Measurements from ENCODE around the gene TTC6.
A peak's percentile ranks its signal among the peaks of the same experiment; 100 is the strongest.
"Not testable (repeated sequence)": the region's sequence is repeated elsewhere in the genome, so short reads cannot be mapped to it uniquely, and the experiment has no call there.

The TTC6 gene, protein sequence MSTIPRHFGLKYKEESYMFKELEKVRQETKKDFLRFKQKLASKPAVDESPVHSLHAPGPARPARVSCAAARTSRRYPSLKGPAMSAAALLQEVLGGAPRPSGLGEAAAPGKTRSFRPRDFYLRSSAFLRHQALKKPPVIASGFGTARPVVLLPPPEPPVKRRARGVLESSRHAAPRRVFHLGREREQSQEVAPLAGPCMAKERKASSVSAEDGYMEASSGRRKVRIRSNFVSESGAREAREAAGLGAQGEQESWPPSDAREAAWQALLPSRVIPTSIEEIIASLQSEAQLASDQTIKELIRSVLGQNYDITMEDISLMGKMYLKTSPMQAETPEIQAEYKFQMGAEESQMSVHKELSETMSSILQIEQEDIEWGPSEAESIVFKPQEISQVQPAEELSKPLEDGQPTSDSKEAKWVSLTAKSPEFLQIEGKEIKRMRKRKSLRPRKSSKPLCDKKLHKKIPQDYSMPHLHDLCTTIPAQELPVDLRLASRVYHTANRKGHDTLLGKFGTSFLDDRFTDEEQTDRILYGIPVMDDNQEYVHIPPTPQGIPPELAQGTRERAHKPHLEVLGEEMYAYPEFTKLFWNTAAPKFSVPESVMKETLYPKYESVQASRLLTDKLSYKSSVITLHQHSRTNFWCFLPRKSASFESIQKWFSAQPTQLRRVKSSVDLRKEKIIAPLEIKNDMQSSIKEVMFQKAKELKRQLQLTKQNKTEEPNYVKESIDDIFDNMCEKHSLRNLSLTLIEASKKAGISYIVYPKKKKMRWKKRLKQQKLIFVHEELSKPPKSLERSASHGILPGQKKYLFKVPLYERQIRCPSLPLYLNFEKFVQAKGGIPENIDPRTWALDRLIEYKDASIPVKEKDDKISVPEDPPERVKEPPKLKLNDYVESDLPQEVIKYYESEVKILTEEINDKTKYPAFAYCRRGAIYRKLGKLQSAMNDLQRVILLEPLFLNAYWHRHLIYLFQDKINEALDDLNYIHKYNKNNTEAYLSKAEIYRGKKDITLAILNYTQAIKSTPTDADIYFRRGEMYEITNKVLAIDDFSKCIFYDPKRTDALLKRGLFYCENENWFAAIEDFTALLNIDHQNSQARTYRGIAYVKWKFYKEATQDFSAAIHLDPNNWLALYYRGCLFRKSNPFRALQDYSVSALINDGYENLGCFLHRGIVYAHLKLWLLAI (N-terminal part only)

DNA sequence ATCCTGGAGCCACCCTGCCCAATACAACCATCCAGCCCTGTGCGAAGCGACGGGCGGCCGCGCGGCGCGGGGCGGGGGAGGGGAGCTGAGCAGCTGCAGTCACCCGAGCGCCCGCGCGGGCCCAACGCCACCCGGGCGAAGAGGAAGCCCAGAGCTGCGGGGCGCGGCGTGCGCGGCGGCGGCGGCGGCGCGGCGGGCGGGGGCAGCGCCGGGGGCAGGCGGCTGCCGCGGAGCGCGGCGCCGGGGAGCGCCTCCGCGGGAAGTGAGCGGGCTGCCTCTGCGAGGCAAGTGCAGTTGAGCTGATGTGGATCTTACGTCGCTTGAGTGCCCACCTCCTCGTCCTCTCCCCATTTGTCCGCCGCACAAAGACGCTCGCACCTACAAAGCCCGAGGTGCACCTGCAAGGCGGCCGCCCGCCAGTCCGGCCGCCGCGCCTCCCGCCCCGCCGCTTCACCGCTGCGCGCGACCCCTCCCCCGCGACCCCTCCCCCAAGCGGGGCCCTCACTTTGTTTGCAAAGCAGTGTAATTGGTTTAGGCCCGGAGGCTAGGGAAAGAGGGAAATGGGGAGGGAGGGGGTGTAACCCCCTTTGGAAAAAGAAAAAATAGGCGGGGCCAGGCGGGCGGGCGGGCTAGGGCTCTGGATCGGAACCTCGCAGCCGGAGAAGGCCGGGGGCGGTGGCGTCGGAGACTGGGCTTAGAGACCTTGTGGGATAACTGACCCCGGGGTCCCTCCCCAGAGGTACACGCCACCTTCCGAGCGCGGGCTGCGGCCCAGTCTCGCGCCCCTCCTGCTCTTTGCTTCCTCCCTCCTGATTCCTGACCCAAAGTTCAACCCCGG is at the start of gene TTC6, which contains the start of gene FOXA1:
Gene TTC6, plus strand, starts transcription at position 659 of the 838 bp plus-strand sequence. CDS start 26,436 bp downstream, outside the sequence.
Gene FOXA1, minus strand, starts transcription at position 279 of the 838 bp plus-strand sequence. Its CDS starts 277 bp downstream, at position 2.
- DNase-seq (ENCODE audit: insufficient read length, low spot score) (no peak), FAIRE-seq (peak; percentile 23)

DNA sequence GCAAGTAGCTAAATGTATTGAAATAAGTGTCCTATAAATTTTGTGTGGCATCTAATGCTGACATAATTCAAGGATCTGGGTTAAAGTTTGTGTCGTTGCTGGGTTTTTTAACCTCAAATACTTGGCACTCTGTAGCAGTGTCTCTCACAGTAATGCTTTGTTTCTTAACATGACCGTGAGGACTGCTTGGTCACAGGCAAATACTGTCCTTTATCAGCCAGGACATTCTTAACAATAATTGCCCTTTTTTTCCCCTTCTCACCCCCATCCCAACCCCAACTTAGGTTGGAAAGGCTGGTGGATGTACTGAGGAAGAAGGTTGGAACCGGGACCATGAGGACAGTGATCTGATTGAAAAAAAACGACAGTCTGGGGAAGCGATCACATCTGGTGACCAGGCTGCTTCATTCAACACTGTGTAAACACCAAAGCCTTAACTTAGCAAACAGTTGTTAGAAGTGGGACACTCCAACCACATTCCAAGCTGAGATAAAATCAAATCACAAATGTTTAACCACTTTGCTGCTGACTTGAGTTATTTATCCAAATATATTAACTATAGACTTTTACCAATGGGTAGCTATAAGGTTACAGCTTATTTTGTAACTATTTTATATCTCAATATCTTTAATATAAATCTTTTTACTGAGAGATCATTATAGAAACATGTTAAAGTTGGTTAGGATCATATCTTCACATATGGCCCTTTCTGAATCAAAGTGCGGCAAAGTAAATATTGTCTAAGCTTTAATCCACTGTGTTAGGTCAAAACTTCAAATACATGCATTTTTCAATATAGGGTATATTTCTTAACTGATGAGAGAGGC is 48.6 kb upstream of the TTC6 start:
- DNase-seq (ENCODE audit: insufficient read length, low spot score) = peak; percentile 11
- no peak for FAIRE-seq

DNA sequence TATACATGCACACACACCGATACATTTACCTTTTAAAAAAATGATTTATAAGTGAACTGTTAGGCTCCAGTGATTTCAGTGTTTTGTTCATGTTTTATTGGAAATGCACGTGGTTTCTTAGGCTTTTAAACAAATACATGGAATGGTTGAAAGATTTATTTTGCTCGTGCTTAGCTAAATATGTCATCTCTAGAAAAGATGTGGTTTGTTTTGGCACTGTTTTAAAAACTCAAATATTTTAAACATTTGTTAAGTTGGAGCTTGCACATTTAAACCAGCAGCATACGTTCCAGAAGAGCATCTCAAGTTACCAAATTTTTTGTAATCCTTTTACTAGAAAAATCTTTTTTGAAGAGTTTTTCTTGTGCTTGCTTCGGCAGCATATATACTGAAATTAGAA is 44.9 kb upstream of the TTC6 start:
- peak; percentile 10 for DNase-seq (ENCODE audit: insufficient read length, low spot score)
- FAIRE-seq = no peak

DNA sequence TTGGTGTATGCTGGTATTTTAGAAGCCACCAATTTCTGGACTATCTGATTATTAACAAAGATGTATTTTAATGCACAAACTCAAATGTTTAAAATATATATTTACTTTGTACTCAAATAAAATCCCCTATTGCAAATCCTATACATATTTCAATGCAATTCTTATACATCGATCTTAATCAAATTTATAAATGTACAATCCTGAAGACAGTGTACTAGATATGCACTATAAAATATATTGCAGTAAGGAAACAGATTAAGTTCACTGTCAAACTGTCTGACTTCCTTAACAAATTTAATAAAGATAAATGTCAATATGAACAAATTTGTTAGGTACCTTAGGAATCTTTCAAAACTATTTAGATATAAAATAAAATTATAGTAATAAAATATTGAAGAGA is 44.3 kb upstream of the TTC6 start:
- no peak for FAIRE-seq
- no peak for DNase-seq (ENCODE audit: insufficient read length, low spot score)

DNA sequence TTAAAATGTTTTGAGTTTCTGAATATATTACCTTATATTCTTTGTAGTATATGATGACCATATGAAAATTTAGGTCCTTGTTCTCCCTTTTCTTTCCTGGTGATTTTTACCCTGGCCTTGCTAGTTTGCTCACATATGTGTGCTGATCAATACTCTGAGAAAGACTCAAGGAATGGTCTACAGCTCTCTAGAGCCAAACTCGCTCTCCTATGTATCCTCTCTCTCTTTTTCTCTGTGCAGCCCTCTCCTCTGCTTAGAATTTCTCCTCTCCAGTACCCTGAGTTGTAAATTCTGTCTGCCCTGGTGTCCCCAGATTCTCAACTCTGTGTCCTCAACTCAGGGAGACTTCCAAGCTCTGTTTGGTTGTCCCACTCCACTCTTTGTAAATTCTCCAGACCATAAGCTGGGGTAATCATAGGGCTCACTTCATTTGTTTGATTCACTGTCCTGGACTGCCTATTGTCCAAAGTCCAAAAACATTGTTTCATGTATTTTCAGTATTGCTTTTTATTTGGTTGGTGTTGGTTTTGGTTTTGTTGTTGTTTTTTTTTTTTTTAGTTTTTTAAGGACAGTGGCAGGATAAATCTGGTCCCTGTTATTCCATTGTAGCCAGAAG is 41.4 kb upstream of the TTC6 start:
- no peak for DNase-seq (ENCODE audit: insufficient read length, low spot score)
- FAIRE-seq = no peak

DNA sequence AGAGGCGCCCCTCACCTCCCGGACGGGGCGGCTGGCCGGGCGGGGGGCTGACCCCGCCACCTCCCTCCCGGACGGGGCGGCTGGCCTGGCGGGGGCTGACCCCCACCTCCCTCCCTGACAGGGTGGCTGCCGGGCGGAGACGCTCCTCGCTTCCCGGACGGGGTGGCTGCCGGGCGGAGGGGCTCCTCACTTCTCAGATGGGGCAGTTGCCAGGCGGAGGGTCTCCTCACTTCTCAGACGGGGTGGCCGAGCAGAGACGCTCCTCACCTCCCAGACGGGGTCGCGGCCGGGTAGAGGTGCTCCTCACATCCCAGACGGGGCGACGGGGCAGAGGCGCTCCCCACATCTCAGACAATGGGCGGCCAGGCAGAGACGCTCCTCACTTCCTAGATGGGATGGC is 39.8 kb upstream of the TTC6 start:
- not testable (repeated sequence) for FAIRE-seq; DNase-seq (ENCODE audit: insufficient read length, low spot score)

DNA sequence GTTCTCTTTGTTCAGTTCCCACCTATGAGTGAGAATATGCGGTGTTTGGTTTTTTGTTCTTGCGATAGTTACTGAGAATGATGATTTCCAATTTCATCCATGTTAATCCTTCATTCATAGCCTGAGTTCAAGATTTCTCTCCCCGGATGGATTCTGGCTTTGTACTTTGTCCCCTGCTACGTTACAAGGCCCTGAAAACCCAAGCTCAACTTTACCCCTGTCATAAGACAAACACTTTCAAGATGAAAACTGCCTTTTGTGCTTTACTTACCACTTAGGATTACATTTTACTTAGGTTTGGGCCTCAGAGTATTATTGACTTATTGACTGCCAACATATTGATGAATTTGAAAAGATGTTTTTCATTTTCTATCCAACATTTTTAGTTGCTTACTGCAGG is 36.7 kb upstream of the TTC6 start:
- FAIRE-seq = no peak
- DNase-seq (ENCODE audit: insufficient read length, low spot score) = no peak

DNA sequence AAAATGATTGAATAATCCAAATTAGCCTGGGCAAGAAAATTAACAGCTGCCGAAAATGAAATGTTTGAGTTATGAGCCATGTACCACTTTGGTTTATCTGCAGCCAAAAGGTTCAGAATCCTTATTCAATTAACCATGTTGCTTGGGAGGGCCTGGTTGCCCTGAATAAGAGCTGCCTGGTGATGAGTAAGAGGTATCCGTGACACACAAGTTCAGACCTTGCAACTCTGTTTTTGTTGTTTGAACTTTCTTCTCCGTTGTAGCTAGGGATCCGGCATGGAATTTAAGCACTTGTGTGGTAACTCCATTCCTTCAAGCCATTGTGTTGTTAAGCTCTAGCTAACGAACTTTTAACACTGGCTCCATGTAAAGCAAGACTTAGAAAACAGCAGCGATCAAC is 36.0 kb upstream of the TTC6 start:
- DNase-seq (ENCODE audit: insufficient read length, low spot score) (no peak), FAIRE-seq (no peak)

DNA sequence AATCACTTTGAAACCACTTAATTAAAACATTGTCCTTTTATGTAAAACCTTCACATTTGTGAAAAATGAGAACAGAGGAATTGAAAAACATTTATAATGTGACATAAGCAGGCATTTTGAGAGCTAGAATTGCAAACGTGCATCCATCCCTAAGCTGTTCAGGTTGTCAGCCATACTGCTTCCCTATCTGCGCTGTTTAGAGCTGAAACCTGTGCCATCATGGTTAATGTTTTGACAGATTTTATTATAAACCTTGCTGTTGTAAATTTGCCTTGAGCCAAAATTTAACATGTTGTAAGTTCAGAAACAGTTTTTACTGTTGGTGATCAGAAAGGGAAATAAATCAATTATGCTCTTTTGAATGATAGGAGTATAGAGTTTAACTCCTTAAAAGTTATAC is 32.2 kb upstream of the TTC6 start:
- FAIRE-seq = no peak
- DNase-seq (ENCODE audit: insufficient read length, low spot score) = no peak

DNA sequence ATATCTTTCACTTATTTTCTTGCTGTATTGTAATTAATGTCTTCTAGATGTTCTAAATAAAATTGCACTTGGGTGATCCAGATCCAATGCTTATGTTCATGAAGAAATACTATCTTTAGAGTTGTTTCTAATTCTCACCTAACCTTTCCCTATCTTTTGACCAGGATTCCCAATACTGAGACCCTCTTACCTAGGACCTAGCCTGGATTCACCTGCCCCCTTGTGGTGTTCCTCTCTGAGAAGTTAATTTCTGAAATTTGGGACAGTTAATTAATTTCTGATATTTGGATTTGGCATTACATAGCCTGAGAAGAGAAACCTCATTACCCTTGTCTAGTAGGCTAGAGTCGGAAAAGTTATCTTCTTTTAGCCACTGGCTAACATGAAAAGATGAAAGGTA is 29.9 kb upstream of the TTC6 start:
- FAIRE-seq (no peak), DNase-seq (ENCODE audit: insufficient read length, low spot score) (no peak)

DNA sequence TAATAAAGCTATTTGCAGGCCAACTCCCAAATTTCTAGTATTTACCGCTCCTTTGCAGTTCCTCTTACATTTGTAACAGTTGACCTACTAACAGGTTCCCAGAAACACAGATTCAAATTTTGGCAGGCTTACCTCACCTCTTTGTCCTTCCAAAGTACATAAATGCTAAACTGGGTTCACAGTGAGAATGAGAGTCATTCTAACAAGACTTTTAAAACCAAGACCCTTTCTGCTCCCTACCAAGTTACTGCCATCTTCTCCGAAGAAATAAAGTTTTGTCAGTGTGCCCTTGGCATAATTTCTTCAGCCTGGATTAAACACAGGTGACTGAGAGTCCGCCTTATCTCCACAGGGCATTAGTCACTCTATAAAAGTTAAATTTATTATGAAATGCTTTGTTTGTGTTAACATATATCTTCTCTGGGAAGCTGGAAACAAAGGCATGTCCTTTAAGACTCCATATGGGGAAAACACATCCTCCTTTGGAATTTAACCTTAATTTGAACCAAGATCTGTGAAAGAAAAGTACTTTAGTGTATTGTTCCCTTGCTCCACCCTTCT is 28.5 kb upstream of the TTC6 start:
- DNase-seq (ENCODE audit: insufficient read length, low spot score) = no peak
- no peak for FAIRE-seq

DNA sequence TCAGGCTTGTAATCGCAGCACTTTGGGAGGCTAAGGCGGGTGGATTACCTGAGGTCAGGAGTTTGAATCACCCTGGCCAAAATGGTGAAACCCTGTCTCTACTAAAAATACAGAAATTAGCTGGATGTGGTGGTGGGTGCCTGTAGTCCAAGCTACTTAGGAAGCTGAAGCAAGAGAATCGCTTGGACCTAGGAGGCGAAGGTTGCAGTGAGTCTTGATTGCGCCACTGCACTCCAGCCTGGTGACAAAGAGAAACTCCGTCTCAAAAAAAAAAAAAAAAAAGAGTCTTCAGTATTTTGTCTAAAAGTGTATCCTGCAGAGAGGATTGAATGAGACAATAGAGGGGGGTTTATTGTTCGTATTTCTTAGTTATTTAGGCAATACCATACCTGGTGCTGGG is 25.7 kb upstream of the TTC6 start:
- no peak for DNase-seq (ENCODE audit: insufficient read length, low spot score)
- no peak for FAIRE-seq

DNA sequence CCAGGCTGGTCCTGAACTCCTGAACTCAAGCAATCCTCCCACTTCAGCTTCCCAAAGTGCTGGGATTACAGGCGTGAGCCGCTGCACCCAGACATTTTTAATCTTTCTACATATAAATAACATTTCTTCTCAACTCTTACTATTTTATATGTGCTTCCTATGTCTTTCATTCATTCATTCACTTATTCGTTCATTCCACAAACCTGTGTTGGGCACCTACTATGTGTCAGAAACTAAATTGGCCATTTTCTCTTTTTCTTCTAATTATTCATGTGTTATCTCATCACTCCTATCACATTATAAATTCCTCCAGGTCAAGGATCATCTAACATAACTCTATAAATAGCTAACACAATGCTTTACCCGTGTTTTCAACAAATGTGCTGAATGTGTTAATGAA is 24.0 kb upstream of the TTC6 start:
- no peak for FAIRE-seq

DNA sequence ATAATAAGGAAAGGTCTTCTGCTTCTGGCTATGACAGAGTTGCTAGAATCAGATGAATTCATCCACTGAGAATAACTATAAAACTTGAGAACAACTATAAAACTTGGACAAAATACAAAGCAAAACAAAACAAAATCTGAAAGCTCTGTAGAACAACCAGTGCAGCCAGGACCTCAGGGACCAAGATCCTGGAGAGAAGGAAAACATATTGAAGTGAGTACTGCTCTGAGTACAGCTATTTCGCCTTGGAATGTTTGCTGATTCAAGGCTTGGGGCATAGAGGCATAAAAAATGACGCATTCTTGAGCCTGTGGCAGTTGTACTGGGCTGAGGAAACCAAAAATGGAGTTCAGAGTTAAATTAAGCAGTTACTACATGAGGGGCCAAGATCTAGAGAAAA is 22.1 kb upstream of the TTC6 start:
- FAIRE-seq = no peak
- DNase-seq (ENCODE audit: insufficient read length, low spot score) = no peak

More for the DNA sequence above, 24.0 kb upstream of the TTC6 start:
- DNase-seq (ENCODE audit: insufficient read length, low spot score) = no peak

DNA sequence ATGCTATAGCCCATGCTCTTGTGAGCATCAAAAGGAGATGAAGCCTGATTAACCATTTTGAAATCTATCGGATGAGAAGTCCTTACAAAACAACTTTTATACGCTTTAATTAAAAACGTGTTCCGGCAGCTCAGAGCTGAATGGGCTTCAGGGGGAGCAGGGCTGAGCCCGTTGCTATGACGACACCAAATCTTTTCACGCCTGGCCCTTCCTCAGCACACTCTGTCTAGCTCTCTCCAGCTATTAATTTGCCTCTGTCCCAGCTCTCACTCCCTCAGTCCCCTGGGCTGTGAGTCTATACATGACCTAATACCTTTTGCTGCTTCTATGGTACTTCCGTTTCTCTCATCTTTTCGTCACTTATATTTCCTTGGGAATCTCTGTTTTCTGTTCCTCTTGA is 16.2 kb upstream of the TTC6 start:
- no peak for DNase-seq (ENCODE audit: insufficient read length, low spot score)
- FAIRE-seq = no peak

DNA sequence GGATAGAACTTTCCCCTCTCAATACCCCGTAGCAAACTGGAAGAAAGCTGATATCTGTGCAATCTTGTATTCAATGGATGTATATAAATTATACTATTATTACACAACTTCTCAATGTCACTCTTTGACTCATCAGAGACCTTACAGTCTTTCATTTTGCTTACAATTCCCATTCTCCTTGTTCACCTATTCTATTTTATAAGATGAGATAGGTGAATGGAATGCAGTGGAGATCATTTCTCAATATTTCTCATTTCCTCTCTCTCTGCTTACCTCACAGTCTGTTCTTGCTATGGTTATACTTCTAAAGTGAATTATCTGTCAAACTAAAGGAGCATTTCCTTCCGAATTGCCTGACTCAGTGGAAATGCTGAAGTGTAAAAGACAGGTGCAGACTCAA is 15.3 kb upstream of the TTC6 start:
- FAIRE-seq (no peak), DNase-seq (ENCODE audit: insufficient read length, low spot score) (no peak)

DNA sequence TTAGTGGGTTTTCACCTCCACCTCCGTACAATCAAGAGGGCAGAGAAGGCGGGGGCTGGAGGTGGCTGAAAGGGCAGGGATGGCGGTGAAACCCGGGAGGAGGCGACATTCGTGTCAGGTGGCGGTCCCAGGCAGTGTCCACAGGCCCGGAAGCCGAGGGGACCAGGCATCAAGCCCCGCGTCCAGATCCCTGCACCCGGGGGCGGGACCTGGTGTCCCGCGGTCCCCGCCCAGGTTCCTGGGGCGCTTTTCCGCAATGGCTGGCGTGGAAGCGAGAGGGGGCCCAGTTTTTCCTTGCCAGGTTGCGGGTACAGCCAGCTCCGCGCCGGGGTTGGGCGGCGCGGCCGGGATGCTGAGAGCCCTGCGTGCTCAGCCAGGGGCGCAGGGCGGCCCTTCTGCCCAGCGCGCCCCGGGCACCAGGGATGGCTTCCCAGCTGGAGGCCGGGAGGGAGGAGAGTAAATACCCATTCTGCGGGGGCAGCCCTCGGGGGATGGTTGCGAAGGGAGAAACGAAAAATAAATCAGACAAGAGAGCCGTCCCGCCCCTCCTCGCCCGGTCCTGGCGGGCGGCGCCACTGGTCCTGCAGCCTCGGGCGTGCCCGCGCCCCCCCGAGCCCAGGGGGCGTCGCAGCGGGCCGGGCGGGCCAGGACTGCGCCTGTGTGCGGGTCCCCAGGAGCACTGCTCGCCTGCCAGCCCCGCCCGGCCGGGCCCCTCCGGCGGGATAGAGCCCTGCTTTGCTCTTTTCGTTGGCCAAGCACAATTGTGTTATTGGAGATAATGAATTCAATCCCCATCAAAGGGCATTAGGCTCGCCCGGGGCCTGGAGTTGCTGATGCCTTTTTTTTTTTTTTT is 11.8 kb upstream of the TTC6 start:
- FAIRE-seq (no peak), DNase-seq (ENCODE audit: insufficient read length, low spot score) (no peak)
